Activated T-cell treated with anti-CD3 and anti-CD28 coated beads, Interleukin-2, amount 50 U/mL, for 1 hour (primary cell): ENCODE data around the gene RAB3B.
"Not testable (repeated sequence)": the region's sequence is repeated elsewhere in the genome, so short reads cannot be mapped to it uniquely, and the experiment has no call there.

Experiments
- DNase-seq: peaks from one replicate; pipeline ENCODE4 v3.0.0-alpha.2; 2020

RAB3B gene

DNA sequence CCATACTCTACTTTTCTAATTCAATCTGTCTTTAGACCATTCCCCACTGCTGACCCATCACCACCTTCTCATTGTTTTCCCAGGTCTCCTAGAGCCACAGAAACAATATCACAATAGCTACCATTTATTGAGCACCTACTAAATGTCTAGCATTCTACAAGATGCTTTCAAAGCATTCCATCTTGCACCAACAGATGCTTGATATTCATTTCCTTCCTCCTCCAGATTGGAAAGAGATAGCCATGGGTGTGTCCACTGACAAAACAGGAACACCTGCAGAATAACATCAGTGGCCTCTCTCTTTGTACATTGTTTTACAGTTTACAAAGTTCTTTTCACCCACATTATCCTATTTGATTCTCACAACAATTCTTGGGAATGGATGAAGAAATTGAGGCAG lies 2.2 kb downstream of the RAB3B start:
- DNase-seq = no peak

DNA sequence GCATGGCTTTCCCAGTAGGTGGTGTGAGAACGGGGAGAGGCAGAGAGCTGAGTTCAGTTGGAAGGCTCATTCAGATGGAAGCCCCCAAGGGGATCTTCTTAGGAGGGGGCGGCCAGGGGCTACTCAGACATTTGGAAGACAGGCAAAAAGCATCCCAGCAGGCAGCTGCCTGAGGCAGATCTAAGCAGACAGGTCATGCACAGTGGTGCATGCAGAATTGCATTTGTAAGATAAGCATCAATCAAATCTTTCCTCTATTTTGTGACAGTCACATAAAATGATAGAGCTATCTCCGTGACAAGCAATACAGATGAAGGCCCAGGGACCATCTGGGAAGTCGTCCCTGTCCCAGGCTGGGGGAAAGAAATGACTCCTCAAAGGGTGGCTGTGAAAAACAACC lies 3.8 kb downstream of the RAB3B start:
- DNase-seq = no peak

DNA sequence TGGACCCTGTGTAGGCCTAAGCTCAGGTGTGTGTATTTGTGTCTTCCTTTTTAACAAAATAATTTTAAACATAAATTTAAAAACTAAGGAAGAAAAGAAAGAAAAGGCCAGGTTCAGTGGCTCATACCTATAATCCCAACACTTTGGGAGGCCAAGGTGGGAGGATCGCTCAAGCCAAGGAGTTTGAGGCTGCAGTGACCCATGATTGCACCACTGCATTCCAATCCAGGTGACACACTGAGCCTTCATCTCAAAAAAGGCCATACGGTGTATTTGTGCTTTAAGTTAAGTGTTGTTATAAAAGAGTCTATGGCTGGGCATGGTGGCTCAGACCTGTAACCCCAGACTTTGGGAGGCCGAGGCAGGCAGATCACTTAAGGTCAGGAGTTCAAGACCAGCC lies 8.3 kb downstream of the RAB3B start:
- DNase-seq = no peak

DNA sequence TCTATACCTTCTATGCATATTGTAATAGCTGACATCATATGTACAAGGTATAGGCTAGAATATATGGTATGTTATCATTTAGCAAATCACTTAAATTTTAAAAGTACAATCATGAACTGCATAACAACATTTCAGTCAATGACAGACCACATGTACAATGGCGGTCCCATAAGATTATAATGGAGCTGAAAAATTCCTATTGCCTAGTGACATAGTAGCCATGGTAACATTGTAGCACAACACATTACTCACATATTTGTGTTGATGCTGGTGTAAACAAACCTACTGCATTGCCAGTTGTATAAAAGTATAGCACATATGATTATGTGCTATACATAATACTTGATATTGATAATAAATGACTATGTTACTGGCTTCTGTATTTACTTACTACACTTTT lies 8.9 kb downstream of the RAB3B start:
- no peak for DNase-seq

DNA sequence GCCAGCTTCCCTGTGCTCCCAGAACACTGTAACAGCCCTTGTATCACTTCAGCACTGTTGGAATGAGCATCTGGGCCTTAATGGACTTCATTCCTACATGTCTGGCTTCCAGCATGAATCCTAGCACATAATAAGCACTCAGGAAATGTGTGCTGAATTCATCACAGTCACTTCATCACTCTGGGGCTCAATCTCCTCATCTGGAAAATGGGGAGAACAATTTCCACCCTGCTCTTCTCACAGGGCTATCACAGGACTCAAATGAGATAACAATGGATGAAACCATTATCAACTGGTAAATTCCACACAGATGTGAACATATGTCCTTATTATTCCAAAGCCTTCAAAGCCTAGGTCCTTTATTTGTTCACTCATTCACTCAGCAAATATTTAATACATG lies 12.4 kb downstream of the RAB3B start:
- DNase-seq = no peak

DNA sequence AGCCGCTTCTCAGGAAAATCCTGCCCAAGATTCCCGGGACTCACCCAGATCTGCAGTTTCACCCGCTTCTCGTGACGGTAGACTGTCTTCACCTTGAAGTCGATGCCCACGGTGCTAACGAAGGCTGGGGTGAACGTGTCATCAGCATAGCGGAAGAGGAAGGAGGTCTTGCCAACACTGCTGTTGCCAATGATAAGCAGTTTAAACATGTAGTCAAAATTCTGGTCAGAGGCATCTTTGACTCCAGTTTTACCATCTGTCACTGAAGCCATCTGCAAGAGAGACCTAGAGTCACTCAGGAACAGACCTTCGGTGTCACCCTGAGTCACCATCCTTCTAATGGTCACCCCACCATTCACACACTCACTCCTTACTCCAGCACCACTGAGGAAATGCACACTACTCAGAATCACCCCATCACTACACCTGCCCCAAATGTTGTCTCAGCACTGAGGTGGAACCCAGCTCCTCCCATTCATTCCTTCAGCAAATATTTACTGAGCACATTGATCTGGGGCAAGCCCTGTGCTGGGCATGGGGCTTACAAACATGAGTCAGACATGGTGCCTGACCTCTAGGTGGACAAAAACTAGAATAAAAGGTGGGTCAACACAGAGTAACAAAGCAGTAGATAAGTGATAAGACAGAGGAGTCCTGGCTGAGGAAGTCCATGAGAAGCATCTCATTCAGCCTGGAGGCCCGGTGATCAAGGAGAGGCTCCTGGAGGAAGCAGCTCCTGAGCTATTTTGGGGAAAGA lies 13.5 kb downstream of the RAB3B start:
- DNase-seq = no peak

DNA sequence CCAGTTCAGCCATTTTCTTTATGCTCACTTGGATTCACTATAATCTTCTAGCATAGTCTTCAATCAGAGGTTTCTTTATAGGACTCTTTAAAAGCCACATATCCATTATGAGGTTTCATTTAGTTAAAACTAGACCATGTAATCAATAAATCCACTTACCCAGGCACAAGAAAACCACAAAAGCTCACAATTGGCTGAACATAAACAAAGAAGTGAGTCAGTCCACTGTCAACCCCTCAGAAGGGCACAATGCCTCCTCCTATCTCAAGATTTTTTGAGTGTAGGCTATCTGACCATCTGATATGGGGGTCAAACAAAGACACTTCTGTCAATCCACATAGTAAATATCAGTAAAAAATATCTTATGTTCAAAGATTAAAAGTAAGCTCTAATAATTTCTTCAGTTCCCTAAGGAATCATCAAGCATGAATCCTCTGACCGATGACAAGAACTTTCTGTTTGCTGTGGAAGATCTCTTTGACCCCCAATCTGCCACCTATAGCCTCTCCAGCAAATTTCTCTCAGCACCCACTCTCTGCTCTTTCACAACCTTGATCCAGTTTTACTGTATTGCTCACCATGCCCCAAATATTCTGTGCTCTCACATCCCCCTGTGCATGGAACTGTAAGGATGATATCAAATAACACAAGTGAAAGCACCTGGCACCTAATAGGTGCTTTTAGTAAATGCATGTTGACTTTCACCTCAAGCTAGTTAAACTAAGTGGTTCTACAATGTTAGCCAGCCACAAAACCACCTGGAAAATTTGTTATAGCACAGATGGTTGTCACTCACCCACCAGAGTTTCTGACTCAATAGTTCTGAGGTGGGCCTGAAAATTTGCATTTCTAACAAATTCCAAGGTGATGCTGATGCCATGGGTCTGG lies 16.7 kb downstream of the RAB3B start:
- no peak for DNase-seq

DNA sequence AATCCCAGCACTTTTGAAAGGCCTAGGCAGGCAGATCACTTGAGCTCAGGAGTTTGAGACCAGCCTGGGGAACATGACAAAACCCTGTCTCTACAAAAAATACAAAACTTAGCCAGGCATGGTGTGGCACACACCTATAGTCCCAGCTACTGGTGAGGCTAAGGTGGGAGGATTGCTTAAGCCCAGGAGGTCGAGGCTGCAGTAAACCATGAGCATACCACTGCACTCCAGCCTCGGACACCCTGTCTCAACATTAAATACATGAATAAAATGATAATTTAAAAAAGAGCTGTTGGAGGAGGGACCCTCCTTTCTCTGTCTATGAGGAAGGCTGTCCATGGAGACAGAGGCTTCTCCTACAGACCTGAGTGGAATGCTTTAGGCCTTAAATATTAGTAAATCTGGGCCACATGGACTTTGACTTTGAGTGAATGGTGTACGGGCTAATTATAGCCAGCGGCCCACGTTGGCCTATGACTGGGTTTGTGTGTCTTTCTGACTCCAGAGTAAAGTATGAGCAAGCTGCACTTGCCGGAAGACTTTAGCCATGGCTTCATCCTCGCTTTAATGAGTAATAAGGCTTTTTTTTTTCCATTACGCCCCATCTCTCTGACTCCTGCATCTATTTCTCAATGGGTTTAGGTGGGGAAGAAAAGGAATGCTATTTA lies 21.3 kb downstream of the RAB3B start:
- DNase-seq = no peak

DNA sequence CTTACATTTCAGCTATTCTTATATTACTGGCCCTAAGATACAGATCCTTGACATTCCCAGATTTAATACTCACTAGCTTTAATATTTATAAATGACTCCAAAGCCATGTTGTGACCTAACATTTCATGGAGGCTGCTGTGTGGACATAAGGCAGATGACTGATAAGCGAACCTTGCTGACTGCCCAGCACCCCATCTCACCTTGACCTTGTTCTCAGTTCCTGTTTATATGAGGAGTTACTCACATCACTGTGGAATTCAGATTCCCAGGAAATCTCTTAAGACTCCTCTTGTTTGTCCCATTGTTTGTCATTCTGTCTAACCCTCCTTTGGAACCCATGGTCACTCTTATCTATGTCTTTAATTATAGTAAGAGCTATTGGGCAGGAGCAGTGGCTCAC lies 21.9 kb downstream of the RAB3B start:
- no peak for DNase-seq

DNA sequence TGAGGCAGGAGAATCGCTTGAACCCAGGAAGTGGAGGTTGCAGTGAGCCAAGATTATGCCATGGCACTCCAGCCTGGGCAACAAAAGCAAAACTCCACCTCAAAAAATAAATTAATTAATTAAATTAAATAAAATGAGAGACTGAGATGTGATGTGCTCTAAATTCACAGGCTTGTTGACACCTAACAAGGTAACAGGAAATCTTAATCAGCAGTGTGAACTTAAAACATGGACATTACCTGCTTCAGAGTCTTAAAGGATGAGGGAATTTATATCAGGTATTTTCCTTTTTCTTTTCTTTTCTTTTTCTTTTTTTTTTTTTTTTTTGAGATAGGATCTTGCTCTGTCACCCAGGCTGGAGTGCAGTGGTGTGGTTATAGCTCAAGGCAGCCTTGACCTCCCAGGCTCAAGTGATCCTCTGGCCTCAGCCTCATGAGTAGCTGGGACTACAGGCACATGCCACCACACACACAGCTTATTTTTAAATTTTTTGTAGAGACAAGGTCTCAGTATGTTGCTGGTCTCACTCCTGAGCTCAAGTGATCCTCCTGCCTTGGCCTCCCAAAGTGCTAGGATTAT lies 23.2 kb downstream of the RAB3B start:
- not testable (repeated sequence) for DNase-seq

DNA sequence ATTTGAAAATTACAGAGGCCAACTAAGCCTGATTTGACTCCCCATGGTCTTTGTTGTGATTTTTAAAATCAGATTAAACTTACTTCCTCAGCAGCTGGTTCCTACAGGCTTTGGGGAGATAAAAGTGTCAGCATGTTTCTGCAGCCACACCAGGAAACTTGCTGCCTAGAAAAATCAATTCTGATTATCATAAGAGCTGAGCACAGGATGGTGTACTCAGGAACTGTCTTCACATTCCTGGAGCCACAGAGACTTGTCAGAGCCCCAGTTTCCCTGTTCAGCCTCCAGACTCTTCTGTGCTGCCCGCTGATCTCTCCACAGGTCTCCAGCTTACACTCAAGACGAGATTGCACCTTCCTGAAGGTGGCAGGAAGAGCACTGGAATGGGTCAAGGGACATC lies 23.9 kb downstream of the RAB3B start:
- DNase-seq = no peak

DNA sequence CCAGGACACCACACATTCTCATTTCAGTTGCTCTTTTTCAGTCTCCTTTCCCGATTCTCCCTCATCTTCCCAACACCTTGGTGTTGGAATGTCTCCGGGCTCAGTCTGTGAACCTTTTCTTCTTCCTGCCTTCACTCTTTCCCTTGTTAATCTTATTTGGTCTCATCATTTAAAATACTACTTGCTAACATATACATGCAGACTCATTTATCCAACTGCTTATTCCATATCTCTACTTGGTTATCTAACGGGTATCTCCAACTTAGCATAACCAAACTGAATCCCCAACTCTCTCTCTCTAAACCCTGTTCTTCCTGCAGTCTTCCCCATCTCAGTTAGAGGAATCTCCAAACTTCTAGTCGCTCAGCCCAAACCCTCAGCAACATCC lies 26.2 kb downstream of the RAB3B start:
- no peak for DNase-seq

DNA sequence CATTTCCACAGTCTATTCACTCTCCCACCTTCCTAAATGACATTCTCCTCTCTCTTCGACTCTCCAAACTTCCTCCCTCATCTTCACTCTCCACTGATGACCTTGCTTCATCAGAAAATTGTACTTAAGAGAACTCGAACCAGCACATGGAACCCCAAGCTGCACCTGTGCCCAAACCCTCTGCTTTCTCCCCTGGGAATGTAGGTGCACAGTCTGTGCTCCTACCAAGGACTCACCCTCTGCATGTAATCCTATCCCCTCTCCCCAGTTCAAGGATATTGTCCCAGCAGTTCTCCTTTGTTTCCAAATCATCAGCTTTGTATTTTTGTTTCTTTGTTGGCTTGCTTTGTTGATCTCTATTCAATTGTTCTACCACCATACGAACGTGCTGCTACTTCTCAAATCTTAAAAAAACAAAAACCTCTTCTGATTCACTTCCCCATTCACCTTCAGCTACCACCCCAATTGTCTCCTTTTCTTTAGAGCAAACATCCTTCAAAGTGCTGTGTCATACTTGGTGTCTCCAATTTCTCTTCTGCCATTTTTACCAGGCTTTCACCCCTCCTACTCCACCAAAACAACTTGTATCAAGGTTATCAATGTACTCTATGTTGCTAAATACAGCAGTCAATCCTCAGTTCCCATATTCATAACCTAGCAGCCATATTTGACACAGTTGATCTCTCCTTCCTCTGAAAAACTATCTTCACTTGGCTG lies 26.8 kb downstream of the RAB3B start:
- no peak for DNase-seq

DNA sequence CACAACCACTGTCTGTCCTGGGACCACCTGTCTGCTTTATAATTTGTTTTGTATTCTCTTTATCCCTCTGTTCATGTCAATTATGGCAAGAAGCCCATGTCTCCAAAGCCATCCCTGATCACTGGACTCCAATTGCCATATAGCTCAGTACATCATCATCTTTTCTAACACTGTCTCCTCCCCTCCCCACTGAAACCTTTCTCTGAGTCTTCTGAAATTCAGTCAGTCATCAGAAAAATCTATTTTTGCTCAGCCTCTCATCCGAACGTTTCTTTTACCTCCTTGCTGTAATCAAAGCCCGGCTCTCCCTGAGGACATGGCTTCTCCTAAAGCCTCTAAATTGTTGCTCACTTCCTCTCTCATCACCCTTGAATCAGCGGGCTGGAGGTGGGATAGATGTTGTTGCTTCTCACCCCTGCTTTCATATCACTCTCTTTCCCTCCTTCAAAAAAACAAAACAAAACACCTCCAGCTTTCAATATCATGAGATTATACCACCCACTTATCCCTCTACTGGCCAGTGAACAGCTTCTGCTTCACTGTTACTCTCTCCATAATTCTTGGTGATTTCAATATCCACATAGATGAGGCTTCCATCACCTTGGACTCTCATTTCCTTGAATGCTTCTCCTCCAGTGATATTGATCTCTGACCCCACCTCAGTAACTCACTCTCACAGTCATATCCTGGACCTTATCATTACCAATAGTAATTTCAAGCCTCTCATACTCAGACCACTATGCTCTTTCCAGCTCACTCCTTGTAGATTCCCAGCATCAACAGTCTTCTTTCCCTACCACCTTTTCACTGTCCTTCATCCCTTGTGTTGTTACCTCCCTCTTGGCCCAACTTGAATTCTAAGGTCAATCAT lies 27.8 kb downstream of the RAB3B start:
- no peak for DNase-seq

DNA sequence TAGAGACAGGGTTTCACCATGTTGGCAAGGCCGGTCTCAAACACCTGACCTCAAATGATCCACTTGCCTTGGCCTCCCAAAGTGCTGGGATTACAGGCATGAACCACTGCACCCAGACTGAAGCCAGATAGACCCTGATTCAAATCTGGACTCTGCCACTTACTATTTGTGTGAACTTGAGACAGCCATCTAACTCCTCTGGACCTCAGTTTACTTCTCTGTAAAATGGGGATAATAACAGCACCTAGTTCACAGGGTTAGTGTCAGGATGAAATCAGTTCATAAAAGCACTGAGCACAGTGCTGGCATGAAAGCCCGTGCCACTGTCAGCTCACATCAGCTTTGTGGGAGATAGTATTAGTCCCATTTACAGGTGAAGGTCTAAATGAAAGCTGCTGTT lies 28.5 kb downstream of the RAB3B start:
- no peak for DNase-seq

DNA sequence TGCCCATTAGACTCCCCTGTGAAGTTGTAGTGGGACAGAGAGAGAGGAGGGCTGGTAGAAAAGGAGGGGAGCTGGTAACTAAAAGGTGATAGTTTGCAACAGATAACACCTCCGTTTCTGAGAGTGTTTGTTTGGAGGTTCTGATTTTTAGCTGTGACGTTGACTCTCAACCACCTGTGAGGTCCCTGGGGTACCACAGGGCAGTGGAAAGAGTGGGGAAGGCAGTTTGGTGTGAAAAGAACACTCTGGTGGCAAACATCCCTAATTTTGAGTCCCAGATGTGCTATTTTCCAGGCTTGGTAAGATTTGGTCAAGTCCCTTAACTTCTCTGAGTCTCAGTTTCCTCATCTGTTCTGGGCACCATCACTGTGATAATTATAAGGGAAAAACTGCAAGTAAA lies 29.3 kb downstream of the RAB3B start:
- no peak for DNase-seq

DNA sequence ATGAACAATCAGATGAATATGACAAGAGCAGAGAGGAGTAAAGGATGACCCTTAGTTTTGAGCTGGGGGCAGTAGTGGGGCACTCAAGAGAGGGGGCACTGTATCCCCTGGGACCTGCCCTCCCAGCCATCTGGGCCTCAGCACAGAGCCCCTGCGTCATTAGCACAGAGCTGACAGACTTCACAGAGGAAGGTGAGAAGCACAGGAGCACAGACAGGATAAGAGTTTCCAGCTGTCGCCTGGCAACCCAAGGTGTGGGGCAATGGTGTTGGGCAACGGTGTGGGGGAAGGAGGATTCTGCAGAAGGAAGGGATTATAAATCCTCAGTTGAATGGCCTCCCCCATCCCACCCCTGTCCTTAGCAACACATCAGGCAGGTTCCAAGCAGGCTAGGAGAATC lies 30.2 kb downstream of the RAB3B start:
- DNase-seq = no peak

DNA sequence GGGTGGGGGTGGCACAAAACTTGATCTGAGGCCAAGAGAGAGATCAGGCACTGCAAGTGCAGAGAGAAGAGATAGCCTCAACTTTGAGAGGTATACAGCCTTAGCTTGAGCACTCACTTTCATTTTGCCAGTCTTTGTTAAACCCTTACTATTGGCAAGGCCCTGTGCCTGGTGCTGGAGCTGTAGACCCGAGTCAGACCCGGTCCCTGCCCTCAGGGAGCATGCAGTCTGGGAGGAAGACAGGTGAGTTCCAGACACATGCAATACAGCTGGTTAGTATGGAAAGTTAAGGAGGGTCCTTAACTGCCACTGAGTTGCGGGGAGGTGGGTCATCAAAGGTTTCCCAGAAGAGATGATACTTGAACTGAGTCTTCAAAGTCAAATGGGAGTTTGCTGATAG lies 31.7 kb downstream of the RAB3B start:
- no peak for DNase-seq

DNA sequence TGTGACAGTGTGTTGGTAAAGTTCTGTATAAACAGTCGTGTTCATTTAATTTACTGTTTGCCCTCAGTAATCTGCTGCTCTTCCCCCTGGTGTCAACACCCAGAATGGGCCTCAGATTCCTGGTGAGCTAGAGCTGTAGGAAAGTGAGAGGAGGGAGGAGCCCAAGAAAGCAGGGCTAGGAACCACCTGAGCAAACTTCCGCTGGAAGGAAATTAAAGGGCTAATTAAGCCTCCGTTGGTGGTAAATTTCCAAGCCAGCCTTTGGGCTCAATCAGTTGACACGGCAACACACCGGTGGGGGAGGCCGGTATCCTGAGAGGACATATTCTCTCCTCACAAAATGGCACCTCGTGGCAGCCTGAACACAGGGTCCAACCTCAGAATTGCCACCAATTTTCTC lies 32.9 kb downstream of the RAB3B start:
- no peak for DNase-seq

DNA sequence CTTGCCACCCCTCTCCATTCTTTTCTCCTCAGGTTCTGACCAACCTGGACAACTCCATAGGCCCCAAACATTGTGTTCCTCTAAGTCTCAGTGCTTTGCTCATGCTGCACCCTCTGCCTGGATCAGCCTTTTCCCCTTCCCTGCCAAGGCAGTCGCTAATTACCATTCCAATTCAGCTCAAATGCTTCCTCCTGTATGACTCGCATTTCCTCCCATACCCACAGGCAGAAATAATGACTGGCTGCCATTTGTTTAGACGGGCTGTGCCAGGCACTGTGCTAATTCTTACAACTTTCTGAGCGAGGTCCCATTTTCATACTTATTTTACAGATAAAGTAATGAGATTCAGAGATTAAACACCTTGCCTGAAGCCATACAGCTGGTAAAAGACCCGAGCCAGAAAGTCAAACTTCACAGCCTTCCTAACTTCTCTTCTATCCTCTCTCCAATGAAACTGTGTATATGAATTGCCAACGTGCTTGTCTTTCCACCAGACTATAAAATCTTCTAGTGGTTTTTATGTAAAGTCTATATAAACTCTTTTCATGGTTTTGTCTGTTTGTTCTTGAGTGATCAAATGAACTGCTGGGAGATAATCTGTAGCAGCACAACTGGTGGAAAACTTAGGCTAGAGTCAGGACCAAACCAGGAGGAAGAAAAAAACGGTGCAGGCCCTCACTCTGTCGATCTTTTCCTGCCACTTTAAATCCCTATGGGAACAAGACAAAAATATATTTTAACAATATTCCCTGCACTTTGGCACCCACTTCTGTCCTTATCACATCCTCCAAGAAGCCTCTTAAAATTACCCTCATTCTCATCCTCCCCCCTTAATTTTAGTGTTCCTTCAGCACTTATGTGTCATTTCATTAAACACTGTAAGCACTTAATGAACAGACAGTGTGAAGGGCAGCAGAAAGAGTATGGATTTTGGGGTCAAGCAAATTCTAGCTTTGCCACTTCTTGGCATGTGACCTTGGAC lies 33.7 kb downstream of the RAB3B start:
- DNase-seq = no peak
